HG03280 (cell line): ENCODE results near the gene VSIG10L2.
"Not testable (repeated sequence)": the region's sequence is repeated elsewhere in the genome, so short reads cannot be mapped to it uniquely, and the experiment has no call there.

Experiments used
- ATAC-seq: cut with Tn5 transposase; IDR thresholded peaks from one replicate; pipeline ENCODE4 v1.9.1; 2021; ENCODE audit warnings: mild to moderate bottlenecking, moderate library complexity; ENCODE audit not compliant: unreplicated experiment

VSIG10L2 gene

DNA sequence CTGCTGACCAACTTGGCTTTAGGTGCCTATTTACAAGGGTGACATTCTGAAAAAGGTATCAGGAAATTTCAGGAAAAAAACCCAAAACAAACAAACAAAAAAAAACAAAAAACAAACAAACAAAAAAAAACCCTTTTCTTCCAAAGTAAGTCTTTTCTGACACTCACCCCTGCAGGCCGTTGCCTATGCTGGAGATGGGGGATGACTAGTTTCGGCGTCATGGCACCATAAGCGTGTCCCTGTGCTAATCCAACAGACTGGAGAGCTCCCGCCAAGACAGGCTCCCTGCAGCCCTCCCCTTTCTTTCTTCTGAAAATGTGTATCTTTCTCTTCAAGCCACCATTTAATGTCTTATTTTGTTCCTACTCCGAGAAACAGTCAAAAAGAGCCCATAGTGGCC, 13.7 kb downstream of the VSIG10L2 start:
- no peak for ATAC-seq

DNA sequence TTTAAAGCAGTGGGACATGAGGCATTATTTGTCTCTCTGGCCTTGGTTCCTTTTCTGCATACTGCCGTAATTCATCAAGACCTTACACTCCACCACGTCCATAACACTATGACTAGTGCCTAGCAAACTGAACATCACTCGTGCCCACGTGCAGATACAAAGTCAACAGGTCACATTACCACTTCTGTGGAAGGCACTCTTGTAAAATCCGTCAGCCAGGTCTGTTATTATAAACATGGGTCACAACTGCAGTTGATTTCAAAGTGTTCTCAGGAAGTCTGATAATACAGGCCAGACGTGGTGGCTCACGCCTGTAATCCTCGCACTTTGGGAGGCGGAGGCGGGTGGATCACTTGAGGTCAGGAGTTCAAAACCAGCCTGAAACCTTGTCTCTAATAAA, 14.1 kb downstream of the VSIG10L2 start:
- ATAC-seq, result no peak

DNA sequence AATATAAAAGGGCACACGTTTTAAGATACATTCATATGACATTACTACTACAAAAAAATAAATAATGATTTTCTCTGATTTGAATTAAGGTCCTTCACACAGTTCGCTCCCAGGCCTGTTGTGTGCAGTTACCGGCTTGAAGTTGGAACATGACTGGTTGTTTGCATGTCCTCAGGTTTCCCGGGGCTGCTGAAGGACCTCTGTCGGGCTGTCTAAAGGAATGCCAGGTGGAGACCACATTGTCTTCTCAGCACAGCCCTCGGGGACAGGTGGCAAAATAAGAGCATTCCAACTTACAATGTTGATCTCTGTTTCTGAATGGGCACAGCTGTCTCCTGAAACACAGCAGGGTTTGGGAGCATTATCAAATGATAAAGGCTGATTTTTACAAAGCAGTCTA, 14.9 kb downstream of the VSIG10L2 start:
- no peak for ATAC-seq

DNA sequence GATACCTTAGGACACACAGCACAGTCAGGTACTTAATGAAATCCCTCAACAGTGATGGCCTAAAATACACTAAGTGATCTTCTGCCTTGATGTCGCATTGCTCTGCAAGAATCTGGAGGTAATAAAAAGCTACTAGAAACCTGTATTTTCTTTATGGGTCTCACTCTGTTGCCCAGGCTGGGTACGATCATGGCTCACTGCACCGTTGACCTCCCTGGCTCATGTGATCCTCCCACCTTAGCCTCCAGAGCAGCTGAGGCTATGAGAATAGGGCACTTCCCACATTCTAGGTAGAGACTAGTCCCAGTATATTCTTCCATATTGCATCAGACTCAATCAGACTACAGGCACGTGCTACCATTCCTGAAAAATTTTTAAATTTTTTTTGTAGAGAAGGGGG, 21.7 kb downstream of the VSIG10L2 start:
- ATAC-seq, result no peak

DNA sequence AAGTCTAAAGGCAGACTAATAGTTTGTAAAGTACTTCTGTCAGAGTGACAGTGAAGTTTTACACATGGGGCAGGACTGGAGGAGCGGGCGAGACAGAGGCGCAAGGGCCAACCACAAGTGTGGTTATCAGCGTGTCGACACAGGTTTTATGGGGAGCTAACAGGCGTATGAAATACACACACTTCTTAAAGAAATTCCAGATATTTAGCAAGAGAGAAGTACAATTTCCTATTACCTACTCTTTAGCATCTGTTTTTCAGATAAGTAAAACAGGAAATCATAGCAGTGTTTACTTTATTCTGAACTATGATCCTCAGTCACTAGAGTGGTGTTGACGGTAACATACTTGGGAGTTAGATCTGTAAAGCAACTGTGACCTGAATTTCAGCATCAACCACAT, 22.5 kb downstream of the VSIG10L2 start:
- ATAC-seq, result no peak

DNA sequence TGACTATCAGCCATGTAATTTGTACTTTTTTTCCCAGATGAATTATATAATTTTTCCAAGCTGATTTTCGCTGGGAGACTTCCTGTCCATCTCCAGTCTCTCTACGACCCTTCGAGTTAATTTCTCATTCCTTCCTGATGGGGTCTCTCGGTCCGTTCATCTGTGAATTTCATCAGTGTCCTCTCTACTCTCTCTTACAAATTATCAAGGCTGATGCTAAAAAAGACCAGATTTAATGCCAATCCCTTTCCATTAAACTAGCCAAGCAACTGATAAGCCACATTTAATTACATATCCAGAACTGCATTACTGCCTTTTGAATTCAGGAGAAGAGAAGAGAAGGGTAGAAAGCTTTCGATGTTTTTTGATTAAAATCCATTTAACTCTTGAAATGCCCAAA, 25.8 kb downstream of the VSIG10L2 start:
- ATAC-seq, result no peak

DNA sequence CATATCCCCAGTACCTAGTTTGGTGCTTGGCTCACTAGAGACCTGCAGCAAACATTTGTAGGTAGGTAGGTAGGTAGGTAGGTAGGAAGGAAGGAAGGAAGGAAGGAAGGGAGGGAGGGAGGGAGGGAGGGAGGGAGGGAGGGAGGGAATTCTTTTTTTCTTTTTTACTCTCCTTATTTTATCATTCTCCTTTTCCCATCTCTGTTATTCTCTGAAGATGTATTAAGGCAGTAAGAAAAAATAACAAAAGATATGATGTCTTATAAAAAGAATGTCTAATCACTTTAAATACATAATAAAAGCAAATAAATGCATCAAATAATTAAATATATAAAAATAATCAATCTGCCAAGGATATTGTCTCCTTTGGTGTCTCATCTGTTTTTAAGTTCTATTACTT, 28.4 kb downstream of the VSIG10L2 start:
- ATAC-seq, result no peak

DNA sequence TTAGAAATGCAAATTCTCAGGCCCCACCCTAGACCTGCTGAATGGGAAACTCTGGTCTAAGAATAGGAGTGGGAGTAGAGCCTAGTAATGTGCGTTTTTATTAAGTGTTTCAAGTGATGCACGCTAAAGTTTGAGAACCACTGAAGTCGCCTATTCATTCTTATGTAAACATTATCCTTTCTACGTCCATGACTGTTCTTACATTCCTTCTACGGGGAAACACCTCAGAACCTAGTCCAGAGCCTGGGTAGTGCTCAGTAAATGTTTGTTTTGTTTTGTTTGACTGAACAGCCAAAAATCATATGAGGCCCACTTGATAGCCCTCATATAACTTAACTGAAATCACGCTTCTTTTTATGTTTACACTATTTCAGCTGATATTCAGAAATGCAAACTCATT, 29.8 kb downstream of the VSIG10L2 start:
- ATAC-seq, result no peak

DNA sequence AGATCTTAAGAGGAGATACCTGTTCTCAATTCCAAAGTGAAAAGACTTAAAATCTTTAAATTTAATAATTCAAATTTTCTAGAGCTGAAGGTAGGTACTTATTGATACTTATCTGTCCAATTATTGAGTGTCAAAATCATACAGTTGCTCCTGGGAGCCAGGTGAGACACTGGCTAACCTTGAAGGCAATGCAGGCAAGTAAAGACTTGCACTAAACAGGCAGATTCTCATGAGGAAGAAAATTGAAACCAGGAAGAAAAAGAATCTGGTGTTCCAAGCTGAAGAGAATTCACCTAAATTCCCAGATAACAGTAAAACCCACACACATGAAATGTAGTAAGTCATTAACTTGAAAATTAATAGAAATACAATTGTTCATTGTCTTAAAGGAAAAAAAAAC, 30.3 kb downstream of the VSIG10L2 start:
- no peak for ATAC-seq

DNA sequence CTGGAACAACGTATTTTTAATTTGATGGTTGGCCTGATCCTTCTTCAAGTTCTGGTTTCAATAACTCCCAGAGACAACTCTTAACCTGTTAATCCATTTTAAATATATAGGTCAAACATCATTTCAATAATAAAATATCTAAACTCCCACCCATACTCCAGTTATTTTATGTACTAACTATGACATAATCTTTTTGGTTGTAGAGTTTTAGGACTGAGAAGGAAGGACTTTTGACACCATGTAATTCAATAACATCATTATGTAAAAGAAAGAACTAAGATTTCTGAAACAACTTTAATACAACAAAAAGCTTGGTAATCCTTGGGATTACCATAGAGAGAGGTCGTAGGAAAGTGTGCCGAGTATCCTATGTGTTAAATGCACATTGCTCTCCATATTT, 31.5 kb downstream of the VSIG10L2 start:
- ATAC-seq, result no peak

DNA sequence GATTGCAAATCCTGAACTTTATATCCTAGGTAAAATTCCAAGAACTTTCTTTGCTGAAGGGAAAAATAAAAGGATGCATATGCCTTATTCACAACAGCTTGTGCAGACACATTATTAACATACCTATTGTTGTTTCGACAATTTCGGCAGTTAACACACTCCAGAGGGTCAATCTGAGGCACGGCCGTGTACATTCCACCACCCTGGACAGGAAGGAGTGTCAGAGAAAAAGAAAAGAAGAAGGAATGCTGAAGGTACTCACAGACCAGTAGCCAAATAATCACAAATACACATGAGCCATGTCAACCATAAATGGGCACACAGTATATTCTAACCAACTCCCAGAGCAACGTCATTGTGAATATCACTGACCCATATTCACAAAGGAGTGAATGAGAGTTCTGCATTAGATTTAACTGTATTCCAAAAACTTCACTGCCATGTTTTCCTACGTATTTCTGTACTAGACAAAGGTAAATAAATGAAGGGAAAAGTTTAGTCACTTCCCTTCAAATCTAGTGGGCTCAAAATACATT, 32.4 kb downstream of the VSIG10L2 start:
- no peak for ATAC-seq

DNA sequence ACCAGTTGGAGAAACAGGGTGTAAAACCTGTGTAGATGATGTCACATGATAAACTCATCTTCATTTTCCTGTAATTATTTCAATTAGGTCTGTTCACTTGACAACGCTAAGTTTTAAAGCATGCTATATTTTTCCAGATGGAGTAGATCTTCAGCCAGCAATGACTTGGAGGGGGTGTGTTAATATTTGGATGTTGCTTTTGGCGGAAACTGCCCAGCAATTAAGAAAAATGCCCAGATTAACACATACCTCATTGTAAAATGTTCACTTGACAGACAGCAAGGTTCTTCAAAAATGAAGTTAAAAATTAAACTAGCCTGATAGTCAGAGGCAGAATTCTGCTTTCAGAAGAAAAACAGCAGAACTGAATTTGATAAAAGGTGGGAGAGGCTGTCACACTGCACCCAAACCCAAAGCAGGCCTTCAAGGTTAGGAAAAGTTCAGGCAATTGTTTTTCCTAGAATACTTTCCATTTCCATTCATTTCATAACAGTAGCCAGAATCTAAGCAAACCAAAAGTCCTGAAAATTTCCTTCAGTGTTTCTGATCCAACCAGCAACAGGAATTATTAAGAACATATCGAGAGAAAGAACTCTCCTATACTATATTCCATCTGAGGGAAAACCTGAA, 33.0 kb downstream of the VSIG10L2 start:
- no peak for ATAC-seq

DNA sequence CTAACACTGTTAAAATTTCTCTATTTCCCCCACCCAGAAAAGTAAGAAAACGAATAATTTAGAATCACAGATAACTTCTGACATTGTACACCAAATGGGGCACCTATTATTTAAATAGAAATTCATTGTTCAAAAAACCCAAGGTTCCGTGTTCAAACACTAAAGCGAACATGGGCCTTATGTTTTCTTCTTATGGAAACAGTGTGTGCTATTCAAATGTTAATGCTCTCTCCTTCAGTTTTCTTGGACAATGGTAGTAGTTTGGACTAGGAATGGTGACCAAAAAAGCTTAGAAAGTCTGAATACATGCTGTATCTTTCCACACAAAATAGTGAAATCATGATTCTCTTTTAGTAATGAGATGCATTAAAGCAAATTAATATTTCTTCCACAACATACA, 33.7 kb downstream of the VSIG10L2 start:
- ATAC-seq, result no peak

DNA sequence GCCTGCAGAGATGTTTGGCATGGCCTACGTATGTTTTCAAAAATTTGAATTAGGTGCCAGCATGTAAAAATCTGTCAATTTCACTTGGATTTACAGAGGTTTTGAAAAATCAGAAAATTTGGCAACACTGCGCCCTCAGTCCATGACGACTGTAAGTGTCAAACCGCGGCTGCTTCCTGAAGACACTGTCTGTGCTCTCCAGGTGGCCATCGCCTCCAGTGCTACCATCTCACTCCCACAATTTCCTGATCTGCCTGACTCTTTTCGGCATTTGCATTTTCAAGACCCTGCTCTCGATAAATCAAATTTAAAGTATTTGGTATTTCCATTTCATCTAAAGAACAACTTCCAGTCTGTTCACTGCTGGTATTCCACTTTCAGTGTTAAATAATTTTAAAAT, 34.6 kb downstream of the VSIG10L2 start:
- ATAC-seq, result no peak

DNA sequence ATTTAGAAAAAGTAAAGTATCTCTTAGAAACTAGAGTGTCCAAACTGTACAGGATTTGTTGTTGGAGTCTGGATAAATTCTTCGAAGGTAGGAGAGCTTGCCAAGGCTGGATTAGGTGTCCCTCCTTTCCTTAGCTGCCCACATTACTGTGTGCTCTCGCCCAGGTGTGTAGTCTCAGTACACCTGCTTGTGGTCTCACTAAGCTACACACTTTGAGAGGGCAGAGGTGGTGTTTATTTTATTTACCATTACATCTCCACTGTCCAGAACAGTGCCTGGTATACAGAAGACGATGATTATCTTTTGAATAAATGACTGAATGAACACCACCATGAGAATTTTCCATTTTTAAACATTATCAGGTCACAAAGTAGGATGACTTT, 36.5 kb downstream of the VSIG10L2 start:
- ATAC-seq, result no peak

DNA sequence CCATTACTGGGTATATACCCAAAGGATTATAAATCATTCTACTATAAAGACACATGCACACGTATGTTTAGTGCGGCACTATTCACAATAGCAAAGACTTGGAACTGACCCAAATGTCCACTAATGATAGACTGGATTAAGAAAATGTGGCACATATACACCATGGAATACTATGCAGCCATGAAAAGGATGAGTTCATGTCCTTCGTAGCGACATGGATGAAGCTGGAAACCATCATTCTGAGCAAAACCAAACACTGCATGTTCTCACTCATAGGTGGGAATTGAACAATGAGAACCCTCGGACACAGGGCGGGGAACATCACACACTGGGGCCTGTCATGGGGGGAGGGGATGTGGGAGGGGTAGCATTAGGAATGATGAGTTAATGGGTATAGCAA, 40.1 kb downstream of the VSIG10L2 start:
- ATAC-seq, result not testable (repeated sequence)

DNA sequence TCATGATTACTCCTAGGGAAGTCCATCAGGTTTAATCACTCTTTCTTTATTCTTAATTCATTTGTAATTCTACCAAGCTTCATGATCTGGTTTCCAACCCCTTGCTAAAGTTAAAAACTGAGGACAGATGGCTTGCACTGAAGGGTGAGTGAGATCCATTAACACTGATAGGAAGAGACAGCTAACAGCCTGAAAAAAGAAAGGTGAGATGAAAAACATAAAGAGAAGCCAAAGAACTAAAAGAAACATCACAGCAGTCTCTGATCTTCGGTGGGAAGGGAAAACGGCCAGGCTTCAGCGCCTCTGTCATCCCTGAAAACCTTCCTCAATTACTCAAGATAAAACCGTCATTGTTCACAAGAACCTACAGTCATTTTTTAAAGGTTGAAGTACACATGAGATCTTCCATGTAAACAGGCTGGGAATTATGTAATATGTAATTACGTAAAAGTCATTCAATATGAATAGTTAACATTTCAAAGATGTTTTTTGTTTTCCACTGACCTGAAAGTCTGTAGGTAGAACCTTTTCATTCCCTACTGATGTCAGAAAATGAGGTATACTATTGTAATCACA, 41.3 kb downstream of the VSIG10L2 start:
- ATAC-seq, result no peak

DNA sequence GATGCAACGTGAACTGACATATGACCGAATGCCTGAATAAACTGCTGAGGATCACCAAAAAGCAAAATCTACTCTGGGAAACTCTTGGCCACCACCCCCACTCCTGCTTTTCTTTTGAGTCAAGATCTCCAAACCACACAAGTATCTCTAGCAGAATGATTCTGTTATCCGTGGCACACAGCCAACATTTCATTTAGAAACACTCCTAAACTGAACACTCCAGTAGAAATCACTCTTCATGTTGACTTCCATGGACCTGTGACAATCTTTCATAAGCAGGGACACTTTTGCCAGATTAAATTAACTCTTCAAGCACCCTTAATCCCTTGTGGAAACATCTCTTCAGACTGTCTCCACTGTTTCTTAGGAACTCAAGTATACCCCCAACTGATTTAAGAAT, 44.4 kb downstream of the VSIG10L2 start:
- no peak for ATAC-seq

DNA sequence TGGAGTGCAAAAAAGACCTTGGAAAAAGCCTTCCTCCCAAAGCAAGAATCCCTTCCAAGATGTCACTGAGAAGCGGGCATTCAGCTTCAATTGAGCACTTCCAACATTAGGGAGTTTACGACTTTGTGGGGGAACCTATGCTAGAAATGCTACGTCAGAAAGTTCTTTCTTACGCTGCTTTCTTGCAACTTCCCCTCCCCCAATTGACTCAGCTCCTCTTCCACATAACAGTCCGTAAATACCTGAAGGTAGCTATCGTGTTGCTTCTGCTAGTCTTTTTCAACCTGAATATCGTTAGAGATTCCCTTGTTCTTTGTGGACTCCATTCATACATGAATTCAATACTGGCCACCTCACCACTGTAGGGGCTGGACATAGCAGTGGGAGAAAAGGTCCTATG, 47.0 kb downstream of the VSIG10L2 start:
- ATAC-seq, result no peak

DNA sequence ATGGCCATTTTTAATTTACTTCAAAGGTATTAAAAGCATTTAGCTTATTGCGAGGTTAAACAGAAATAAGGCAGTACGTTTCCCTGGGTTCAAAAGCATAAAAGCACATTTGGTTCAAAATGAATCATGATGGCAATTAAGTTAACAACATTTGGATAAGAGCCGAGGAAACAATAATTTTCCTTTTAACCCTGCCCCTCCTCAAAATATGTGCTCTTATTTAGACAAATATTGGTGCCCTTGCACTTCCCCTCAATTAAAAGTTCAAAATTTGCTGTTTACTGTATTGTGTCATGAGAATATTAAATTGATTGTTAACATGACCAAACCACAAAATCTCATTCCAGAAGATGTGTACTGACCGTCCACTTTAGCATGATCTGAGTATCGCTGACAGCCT, 48.7 kb downstream of the VSIG10L2 start:
- no peak for ATAC-seq

DNA sequence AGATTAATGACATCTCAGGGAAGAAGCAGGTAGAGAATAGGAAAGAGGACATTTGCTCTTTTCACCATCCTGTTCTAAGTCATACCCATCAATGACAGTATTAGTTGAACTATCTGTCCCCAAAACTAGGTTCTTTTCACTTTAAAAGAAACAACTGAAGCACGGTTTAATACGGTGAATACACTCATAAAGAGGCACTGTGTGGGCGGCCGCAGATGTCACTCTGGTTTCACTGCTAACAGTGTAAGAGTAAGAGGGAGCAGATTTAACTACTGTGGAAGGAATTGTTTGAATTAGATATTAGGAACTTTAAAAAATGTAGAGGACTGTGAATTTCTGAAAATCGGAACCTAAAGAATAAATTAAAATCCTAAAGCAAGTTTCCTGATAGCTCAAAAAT, 49.5 kb downstream of the VSIG10L2 start:
- ATAC-seq, result peak; percentile 94

DNA sequence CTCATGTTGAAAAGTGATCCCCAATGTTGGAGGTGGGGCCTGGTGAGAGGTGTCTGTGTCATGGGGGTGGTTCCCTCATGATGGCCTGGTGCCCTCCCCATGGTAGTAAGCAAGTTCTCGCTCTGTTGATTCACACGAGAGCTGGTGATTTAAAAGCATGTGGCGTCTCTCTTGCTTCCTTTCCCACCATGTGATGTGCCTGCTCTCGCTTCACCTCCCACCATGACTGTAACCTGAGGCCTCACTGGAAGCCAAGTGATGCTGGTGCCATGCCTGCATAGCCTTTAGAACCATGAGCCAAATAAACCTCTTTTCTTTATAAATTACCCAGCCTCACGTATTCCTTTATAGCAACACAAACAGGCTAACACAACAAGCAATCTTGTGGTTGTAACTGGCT, 52.4 kb downstream of the VSIG10L2 start:
- ATAC-seq, result no peak
